Stimulated activated CD4-positive, alpha-beta T cell treated with anti-CD3 and anti-CD28 coated beads, Interleukin-15, amount 100 ng/mL, for 48 hours (primary cell): ENCODE data around the gene NEGR1.
"Not testable (repeated sequence)": the region's sequence is repeated elsewhere in the genome, so short reads cannot be mapped to it uniquely, and the experiment has no call there.

ENCODE experiments used
- DNase-seq, 2 donors: peaks; one replicate each; pipeline ENCODE4 v3.0.0-alpha.2; 2020; ENCODE audit warnings: low read depth in 2 of 2

The NEGR1 gene

GRCh38 chr1:72282271-72283021 is at the start of gene NEGR1:
NEGR1 (minus strand) TSS chr1:72282539.
- DNase-seq: peak; percentile 30 to 64

DNA sequence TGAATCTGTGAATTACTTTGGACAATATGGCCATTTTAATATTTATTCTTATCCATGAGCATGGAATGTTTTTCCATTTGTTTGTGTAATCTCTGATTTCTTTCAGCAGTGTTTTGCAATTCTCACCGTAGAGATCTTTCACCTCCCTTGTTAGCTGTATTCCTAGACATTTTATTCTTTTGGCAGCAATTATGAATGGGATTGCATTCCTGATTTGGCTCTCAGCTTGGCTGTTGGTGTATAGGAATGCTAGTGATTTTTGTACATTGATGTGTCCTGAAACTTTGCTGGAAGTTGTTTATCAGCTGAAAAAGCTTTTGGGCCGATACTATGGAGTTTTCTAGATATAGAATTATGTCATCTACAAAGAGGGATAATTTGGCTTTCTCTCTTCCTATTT is 44.2 kb upstream of the NEGR1 start:
- DNase-seq: no peak

- no peak for DNase-seq
Measured at GRCh38 chr1:72324451-72324850, 42.1 kb upstream of the NEGR1 start.

DNA sequence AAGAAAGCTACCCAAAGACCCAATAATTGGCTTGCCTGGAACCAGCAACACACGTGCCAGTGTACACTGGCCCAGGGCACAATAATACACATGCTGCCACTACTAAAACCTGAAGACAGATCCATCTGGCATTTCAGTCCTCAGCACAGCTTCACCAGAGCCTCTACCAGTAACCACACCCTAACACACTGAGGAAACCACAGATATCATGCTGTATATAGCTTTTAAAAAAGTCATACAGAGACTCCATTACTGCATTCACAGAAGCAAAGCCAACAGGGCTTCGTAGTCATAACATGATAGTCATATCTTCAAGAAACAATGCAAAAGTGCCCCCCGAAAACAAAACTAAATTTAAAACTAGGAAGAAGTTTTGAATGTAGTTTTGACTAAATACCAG is 40.6 kb upstream of the NEGR1 start:
- no peak for DNase-seq

GRCh38 chr1:72296501-72296900 is 14.2 kb upstream of the NEGR1 start:
- no peak for DNase-seq

- no peak for DNase-seq
Measured at GRCh38 chr1:72288886-72289285, 6.5 kb upstream of the NEGR1 start.

- DNase-seq: no peak
Measured at GRCh38 chr1:72286401-72286800, 4.1 kb upstream of the NEGR1 start.

- DNase-seq: no peak
Measured at GRCh38 chr1:72285074-72285425, 2.7 kb upstream of the NEGR1 start.

DNA sequence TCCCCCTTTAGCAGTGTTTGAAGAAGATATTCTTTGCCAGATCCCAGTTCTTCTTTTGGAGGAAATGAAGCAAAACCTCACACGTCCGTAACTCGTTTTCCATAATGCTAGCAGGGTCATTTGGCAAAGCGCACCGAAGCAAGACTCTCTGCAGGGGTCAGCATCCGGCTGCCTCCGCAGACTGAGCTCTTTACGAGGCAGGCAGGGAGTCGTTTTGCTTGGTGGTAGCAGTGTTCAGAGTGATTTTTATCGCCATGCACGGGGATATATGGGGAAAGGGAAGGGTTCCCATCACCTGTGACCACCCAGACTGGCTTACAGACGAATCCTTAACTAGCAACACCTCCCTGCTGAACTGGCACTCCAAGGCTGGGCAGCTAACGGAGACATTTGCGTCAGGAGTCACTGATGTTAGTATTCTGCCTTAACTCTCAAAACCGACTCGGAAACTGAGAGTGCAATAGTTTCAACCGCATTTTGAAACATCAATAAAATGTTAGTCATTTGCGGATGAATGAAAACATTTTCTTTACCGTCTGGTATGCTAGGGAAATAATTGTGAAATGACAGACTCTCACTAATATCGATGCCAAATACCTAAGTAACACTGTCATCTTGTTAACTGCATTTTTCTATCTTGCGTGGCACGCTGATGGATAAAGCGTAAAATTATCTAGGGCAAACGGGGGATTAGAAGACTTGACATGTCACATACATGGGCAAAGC is 2.2 kb upstream of the NEGR1 start:
- DNase-seq: peak in 1 of 2 donors; percentile 36

GRCh38 chr1:72284084-72284347 is 1.7 kb upstream of the NEGR1 start:
- DNase-seq: no peak

DNA sequence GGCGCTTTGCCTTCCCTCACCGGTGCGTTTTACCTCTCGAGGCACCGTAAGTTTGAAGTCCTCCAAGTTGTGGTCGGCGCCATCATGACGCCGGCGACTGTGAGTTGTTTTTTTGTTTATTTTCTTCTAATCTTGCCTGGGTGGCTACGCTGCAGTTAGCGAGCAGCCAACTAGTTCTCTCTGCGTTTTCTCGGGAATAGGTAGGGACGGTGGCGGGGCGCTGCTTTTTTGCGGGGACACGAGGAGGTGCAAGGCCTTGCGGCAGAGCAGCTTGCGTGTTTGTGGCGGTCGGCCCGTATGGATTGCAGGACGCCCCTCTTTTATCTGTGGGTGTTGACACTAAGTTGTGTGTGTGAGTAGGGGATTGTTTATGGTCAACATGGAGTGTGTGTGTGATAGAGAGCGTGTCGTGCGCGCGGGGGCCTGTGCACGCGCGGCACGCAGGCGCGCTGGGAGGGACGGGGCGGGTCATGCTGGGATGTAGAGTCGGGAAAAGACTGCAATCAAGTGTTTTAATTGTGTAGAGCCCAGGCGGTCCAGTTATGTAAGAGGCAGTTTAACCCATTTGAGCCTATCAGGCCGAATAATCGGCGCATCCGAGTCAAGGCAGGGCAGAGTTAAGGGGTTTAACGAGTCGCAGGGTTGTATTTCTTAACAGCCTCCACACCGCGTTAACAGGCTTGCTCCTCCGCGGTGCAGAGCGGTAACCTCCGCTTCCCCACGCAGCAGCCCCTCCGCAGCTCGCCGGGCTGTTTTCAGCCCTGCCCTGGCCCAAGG is 1.2 kb upstream of the NEGR1 start:
- DNase-seq: peak in 1 of 2 donors; percentile 3

DNA sequence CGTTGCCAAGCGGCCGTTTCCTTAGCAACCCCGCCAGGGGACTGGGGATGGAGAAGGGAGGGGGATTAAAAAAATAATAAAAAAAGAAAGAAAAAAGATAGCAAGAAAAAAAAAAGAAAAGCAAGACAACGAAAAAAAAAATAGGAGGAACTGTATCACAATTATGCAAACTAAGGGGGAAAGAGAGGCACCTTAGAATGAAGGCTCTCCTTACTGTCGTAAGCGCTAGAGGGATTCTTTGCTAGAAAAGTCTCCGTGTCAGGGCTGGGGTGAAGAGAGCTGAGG is 625 bp upstream of the NEGR1 start:
- no peak for DNase-seq

GRCh38 chr1:72281637-72282270 is 585 bp downstream of the NEGR1 start:
- no peak for DNase-seq

- no peak for DNase-seq
Measured at GRCh38 chr1:72281144-72281543, 1.2 kb downstream of the NEGR1 start.

GRCh38 chr1:72280711-72281110 is 1.6 kb downstream of the NEGR1 start:
- DNase-seq: no peak

- no peak for DNase-seq
Measured at GRCh38 chr1:72280131-72280530, 2.2 kb downstream of the NEGR1 start.

DNA sequence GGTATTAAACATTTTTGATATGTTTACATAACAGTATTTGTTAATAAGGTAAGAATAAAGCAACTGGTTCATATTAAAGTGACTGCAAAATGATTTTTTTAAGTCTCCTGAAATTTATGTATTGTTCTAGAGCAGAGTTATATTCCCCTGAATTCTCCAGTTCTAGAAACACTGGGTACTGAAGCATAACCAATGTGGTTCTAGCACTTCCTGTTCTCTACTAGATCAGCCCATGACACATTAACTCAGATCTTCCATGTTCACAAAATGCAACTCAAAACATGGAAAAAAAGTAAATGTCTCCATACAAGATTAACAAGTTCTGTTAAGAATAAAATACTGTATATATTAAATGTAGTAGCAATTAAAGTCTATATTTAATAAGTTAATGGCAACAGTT is 3.9 kb downstream of the NEGR1 start:
- no peak for DNase-seq

DNA sequence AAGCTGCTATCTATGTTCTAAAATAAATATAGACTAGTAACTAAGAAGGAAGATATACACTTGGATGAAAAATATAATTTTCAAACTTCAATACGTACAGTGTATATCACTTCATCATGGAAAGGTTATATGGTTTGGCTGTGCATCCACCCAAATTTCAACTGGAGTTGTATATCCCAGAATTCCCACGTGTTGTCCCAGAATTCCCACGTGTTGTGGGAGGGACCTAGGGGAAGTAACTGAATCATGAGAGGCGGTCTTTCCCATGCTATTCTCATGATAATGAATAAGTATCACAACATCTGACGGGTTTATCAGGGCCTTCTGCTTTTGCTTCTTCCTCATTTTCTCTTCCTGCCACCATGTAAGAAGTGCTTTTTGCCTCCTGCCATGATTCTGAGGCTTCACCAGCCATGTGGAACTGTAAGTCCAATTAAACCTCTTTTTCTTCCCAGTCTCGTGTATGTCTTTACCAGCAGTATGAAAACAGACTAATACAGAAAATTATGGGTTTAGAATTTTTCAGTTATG is 10.7 kb downstream of the NEGR1 start:
- DNase-seq: no peak

DNA sequence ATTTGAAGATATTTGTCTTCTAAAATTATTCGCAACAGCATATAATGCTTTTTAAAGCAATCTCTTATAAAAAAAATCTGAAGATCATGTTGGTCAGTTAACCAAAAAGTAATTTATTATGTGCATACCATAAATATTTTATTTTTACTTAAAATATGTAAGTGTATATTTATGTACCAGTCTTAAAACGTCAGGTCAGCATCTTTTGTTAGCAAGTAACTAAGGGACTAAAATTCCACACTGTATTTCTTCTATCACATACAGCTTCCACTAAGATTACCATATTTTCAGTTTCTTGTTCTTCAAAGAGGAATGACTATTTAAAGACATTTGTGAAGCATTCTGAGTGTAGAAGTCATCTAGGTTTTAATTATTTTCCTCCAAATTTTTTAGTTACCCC is 19.6 kb downstream of the NEGR1 start:
- no peak for DNase-seq

GRCh38 chr1:72253132-72253531 is 29.2 kb downstream of the NEGR1 start:
- DNase-seq: no peak

DNA sequence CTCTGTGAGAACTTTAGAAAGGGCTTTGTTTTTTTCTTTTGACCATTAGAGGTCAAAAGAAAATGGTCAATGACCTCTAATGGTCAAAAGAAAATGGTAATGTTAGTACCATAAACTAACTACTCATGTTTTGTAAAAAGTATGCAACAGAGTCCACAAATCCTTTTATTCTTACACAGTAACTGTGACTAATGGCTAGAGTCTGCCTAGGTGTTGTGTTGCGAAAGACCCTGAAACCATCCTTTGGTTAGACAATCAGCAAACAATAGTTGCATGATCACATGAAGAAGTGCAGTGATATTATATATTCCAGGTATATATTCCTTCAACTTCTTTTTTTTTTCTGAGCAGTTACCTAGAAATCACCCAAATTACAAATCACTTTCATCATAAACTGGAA is 40.9 kb downstream of the NEGR1 start:
- DNase-seq: no peak

DNA sequence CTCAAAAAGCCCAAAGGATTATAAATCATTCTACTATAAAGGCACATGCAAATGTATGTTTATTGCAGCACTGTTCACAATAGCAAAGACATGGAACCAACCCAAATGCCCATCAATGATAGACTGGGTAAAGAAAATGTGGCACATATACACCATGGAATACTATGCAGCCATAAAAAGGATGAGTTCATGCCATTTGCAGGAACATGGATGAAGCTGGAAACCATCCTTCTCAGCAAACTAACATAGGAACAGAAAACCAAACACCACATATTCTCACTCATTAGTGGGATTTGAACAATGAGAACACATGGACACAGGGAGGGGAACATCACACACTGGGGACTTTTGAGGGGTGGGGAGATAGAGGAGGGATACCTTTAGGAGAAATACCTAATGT is 46.4 kb downstream of the NEGR1 start:
- DNase-seq: not testable (repeated sequence)

DNA sequence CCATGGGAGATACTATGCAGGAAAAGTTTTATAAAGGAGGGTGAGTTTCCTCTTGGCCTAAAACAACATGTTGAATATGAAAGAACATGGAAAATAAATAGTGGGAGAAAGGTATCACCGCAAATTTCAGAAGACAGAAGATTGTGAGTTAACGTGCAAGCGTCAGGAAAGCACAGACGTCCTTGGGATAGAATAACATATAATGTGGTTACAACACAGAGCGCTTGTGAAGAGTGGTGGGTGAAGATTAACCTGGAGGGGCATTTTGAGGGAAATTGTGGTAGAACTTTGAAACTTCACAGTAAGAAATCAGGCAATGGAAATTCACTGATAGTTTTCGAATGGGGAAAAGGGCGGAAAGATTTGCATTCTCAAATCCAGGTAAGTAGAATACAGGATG is 47.3 kb downstream of the NEGR1 start:
- DNase-seq: no peak
